Measurements from ENCODE around the gene IQSEC1. TPM values are rescaled to one million over a fixed set of nuclear protein-coding genes. Genes with fewer than 3 reads are reported as not detected.

IQSEC1 gene
- total and polyA plus RNA-seq, 2 experiments from 2014 or later: 17.8 to 51.7 TPM

GRCh38 chr3:12907296-12907695 is 165.9 kb downstream of the IQSEC1 start:
- no peak for DNase-seq (ENCODE audit: low read depth in 1 of 2, low spot score in 1 of 2)
- no peaks in the 10 kb centered on the region for H3K4me1 ChIP-seq (ENCODE audit: low read depth)
- no peaks in the 10 kb centered on the region for H3K9me3 ChIP-seq (ENCODE audit: low read depth)
- peaks cover 28% of the 10 kb centered on the region for H3K36me3 ChIP-seq
- no peaks in the 10 kb centered on the region for H3K27me3 ChIP-seq
- H3K27ac ChIP-seq: no peak overlapping the region
- H3K4me3 ChIP-seq: no peak overlapping the region
- TF ChIP-seq CTCF (IDR thresholded peaks at IDR 0.05; ENCODE audit: low read depth, low read length): no peak

- H3K4me3 ChIP-seq: no peak overlapping the region
- DNase-seq (ENCODE audit: low read depth in 1 of 2, low spot score in 1 of 2): no peak
- H3K27ac ChIP-seq: no peak overlapping the region
- peaks cover 28% of the 10 kb centered on the region for H3K36me3 ChIP-seq
- TF ChIP-seq CTCF (IDR thresholded peaks at IDR 0.05; ENCODE audit: low read depth, low read length): no peak
- no peaks in the 10 kb centered on the region for H3K4me1 ChIP-seq (ENCODE audit: low read depth)
- H3K27me3 ChIP-seq: no peaks in the 10 kb centered on the region
- H3K9me3 ChIP-seq (ENCODE audit: low read depth): no peaks in the 10 kb centered on the region
Observed at GRCh38 chr3:12906916-12907290, 166.3 kb downstream of the IQSEC1 start.

GRCh38 chr3:12906141-12906915 is 166.9 kb downstream of the IQSEC1 start:
- no peaks in the 10 kb centered on the region for H3K27me3 ChIP-seq
- H3K4me1 ChIP-seq (ENCODE audit: low read depth): no peaks in the 10 kb centered on the region
- H3K36me3 ChIP-seq: peaks cover 24% of the 10 kb centered on the region
- no peaks in the 10 kb centered on the region for H3K9me3 ChIP-seq (ENCODE audit: low read depth)
- no peak overlapping the region for H3K27ac ChIP-seq
- DNase-seq (ENCODE audit: low read depth in 1 of 2, low spot score in 1 of 2): no peak
- H3K4me3 ChIP-seq: no peak overlapping the region
- no peak for TF ChIP-seq CTCF (IDR thresholded peaks at IDR 0.05; ENCODE audit: low read depth, low read length)

- Histone ChIP-seq H3K9me3 (ENCODE audit: low read depth) (no peaks in the 10 kb centered on the region), H3K4me1 (ENCODE audit: low read depth) (no peaks in the 10 kb centered on the region), H3K27ac (no peak overlapping the region), H3K36me3 (peaks cover 17% of the 10 kb centered on the region), H3K27me3 (no peaks in the 10 kb centered on the region), H3K4me3 (no peak overlapping the region)
- no peak for TF ChIP-seq CTCF (IDR thresholded peaks at IDR 0.05; ENCODE audit: low read depth, low read length)
- DNase-seq (ENCODE audit: low read depth in 1 of 2, low spot score in 1 of 2): no peak
Observed at GRCh38 chr3:12905316-12906071, 167.7 kb downstream of the IQSEC1 start.

- Histone ChIP-seq H3K9me3 (ENCODE audit: low read depth) (no peaks in the 10 kb centered on the region), H3K27ac (no peak overlapping the region), H3K4me1 (ENCODE audit: low read depth) (no peaks in the 10 kb centered on the region), H3K27me3 (no peaks in the 10 kb centered on the region), H3K4me3 (no peak overlapping the region), H3K36me3 (peaks cover 19% of the 10 kb centered on the region)
- TF ChIP-seq CTCF (IDR thresholded peaks at IDR 0.05; ENCODE audit: low read depth, low read length): no peak
- no peak for DNase-seq (ENCODE audit: low read depth in 1 of 2, low spot score in 1 of 2)
Observed at GRCh38 chr3:12904951-12905315, 168.3 kb downstream of the IQSEC1 start.
